ENCODE data around the gene RFESD.

DNA sequence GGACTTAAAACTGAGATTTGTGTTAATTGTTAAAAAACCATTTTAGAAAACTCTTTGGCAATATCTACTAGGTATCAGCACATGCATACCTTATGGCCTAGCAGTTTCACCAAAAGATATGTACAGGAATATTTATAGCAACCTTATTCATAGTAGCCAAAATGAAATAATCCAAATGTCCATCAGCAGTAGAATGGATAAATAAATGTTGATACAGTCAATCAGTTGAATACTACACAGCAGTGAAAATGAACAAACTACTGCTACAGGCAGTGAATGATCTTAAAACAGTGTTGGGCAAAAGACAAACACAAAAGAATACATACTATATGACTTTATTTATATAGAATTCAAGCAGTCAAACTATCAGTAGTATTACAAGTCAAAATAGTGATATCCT lies 16.4 kb downstream of the RFESD start:
- TF ChIP-seq, protein P1, sequence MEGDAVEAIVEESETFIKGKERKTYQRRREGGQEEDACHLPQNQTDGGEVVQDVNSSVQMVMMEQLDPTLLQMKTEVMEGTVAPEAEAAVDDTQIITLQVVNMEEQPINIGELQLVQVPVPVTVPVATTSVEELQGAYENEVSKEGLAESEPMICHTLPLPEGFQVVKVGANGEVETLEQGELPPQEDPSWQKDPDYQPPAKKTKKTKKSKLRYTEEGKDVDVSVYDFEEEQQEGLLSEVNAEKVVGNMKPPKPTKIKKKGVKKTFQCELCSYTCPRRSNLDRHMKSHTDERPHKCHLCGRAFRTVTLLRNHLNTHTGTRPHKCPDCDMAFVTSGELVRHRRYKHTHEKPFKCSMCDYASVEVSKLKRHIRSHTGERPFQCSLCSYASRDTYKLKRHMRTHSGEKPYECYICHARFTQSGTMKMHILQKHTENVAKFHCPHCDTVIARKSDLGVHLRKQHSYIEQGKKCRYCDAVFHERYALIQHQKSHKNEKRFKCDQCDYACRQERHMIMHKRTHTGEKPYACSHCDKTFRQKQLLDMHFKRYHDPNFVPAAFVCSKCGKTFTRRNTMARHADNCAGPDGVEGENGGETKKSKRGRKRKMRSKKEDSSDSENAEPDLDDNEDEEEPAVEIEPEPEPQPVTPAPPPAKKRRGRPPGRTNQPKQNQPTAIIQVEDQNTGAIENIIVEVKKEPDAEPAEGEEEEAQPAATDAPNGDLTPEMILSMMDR (IDR thresholded peaks at IDR 0.05), result no peak
- no peak for TF ChIP-seq POLR2A (IDR thresholded peaks at IDR 0.05)

Measured in testis (tissue), 2 donors.